GM19455 (cell line): ENCODE measurements around the gene FHIP2A.
"Not testable (repeated sequence)": the region's sequence is repeated elsewhere in the genome, so short reads cannot be mapped to it uniquely, and the experiment has no call there.

Source experiments
- ATAC-seq: cut with Tn5 transposase; IDR thresholded peaks from one replicate; pipeline ENCODE4 v1.9.1; 2021; ENCODE audit not compliant: unreplicated experiment

The FHIP2A gene

GRCh38 chr10:114856544-114857287 is 35.1 kb downstream of the FHIP2A start:
- ATAC-seq, result no peak

DNA sequence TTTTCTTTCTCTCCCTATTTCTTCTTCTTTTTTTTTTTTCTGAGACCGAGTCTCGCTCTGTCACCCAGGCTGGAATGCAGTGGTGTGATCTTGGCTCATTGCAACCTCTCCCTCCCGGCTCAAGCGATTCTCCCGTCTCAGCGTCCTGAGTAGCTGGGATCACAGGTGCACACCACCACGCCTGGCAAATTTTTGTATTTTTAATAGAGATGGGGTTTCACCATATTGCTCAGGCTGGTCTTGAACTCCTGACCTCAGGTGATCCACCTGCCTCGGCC is 35.6 kb downstream of the FHIP2A start:
- not testable (repeated sequence) for ATAC-seq

DNA sequence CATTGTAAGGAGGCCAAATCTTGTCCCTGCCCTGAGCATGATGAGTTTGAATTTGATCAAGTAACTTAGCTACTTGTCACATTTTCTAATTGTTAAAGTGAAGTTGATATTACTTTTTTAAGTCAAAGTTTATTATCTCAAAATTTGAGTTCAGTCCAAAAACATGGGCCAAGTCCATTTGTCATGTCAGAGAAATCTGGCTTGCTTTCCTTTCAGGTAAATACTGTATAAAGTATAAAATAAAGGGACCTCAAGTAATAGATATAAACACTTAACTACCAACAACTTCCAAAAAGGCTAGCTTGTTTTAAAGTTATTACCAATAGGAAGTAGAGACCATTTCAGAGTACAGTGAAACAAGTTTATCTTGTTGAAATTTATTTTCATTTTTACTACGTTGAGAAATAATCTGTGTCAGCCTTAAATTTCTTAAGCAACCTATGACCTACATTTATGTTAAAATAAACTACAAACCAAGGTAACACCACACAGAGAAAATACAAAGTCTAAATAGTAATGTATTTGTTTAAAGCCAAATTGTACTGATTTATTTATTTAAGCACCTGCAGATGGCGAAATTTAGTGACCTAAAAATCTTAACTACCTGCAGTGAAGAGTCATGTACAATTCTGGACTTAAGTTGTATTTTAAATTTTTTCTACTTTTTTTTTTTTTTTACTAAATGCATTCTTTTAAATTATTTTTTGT is 36.5 kb downstream of the FHIP2A start:
- no peak for ATAC-seq

- no peak for ATAC-seq
Measured at GRCh38 chr10:114859222-114859621, 37.6 kb downstream of the FHIP2A start.

DNA sequence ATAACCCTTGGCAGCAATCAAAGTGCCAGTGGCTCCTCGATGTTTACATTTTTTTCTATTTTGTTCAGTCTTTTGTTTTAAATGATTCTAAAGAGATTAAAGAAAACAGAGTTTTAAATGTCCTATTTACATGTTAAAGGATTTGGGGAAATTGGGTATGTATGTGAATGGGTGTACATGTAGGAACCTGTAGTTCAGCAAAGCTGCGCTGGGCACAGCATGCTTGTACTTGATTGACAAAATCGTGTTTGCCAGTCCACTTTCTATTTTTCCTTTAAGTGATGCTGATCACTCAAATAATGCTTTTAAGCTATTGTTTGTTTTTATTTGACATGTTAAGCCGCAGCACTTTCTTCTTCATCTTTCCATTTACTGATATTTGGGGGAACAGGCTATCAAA is 40.9 kb downstream of the FHIP2A start:
- ATAC-seq, result no peak

DNA sequence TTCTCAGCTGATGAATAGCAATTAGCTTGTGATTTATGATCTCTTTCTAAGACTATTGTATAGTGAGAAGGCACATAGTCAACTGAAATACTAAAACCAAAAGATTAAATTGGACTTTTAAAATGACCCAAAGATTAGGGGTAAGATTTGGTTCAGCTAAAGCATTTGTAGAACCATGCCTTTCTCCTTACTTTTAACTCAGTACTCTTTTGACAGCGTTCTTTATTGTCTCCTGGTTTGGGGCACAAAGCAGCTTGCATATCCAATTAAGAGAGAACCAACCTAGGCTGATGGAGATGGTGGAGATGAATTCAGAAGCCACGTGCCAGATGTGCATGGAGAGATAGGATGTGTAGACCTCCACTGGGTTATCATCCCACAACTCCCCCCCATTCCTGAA is 45.8 kb downstream of the FHIP2A start:
- no peak for ATAC-seq

GRCh38 chr10:114868870-114869519 is 47.4 kb downstream of the FHIP2A start:
- ATAC-seq, result no peak

GRCh38 chr10:114869520-114869892 is 47.9 kb downstream of the FHIP2A start:
- ATAC-seq, result no peak

- no peak for ATAC-seq
Measured at GRCh38 chr10:114870486-114870885, 48.9 kb downstream of the FHIP2A start.

GRCh38 chr10:114871379-114871778 is 49.8 kb downstream of the FHIP2A start:
- no peak for ATAC-seq
